Measurements from ENCODE around the gene HGF.

- TF ChIP-seq, protein P1, sequence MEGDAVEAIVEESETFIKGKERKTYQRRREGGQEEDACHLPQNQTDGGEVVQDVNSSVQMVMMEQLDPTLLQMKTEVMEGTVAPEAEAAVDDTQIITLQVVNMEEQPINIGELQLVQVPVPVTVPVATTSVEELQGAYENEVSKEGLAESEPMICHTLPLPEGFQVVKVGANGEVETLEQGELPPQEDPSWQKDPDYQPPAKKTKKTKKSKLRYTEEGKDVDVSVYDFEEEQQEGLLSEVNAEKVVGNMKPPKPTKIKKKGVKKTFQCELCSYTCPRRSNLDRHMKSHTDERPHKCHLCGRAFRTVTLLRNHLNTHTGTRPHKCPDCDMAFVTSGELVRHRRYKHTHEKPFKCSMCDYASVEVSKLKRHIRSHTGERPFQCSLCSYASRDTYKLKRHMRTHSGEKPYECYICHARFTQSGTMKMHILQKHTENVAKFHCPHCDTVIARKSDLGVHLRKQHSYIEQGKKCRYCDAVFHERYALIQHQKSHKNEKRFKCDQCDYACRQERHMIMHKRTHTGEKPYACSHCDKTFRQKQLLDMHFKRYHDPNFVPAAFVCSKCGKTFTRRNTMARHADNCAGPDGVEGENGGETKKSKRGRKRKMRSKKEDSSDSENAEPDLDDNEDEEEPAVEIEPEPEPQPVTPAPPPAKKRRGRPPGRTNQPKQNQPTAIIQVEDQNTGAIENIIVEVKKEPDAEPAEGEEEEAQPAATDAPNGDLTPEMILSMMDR (IDR thresholded peaks at IDR 0.05; ENCODE audit: insufficient read depth, low read depth, low read length), result no peak
- TF ChIP-seq EZH2 (IDR thresholded peaks at IDR 0.05; ENCODE audit: insufficient read depth, low read length), result no peak
Measured at GRCh38 chr7:81779706-81780105, 9.9 kb upstream of the HGF start.
